GM19240 (cell line): ENCODE data around the gene PFN1.

ENCODE experiments used
- DNase-seq: peaks from one replicate; pipeline ENCODE4 v3.0.0; 2011; ENCODE audit warnings: low spot score; ENCODE audit not compliant: insufficient read length

The PFN1 gene

DNA sequence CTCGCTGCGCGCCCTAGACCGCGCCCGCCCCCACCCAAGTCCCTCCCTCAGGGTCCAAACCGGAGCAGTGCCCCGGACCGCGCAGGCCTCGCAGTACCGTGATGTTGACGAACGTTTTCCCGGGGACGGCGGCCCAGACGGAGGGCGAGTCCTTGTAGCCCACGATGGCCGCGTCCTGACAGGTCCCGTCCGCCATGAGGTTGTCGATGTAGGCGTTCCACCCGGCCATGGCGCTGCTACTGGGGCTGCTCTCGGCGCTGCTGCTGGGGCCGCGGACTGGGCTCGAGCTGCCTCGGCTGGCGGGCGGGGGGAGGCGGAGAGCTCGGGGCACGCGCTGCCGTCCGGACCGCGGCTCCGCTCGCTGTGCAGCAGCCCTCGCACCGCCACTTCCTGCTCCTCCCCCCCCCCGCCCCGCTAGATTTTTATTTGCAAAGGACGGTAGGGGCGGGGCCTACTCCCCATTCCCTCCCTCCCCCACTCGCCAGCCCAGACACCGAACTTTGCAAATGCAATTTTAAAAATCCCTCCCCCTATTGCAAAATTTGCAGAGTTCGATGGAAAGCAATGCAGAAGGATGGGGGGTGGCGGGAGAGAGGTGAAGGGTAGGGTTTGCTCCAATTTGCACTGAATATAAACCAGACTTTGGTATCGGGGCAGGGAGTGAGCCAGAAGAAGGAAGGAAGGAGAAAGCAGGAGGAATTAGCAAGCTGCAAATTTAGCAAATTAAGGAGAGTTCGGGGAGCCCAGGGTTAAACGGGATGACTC, at the start of gene PFN1:
TSS of gene PFN1 (minus strand) at position 365 of the 765 bp plus-strand sequence. CDS start at position 229, 136 bp downstream.
- peak; percentile 45 for DNase-seq

DNA sequence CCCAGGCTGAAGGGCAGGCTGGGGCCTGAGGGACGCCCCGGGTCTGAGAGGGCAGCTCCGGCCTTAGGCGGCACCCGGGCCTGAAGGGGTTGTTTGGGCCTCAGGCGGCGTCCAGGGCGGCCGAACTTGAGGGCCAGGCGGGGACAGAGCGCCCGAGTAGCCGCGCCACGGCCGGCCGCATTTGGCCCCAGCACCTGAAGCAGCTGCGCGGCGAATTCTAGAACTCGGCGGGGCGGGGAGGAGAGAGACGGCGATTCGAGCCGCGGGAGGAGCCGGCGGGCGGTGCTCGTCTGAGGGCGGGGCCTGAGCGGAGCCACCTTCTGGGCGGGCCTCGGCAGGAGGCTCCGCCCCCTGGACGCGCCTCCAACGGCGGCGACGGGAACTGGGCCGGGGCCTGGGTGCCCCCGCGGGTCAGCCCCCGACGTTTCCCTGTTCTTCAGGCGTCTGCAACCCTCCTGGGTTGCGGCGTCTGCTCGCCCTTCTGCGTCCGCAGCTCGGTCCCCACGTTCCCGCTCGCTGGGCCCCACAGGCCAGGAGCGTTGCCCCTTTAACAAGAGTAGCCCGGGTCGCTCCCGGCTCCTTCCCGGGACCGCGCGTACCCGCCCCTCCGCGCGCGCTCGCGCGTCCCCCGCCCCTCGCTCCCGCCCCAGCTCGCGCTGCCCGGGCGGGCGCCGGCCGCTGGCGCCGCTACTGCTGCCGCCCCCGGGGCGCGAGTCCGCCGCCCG, 49.1 kb upstream of the PFN1 start, which contains the start of the genes INCA1 and KIF1C:
TSS of gene INCA1 (minus strand) at position 221 of the 725 bp plus-strand sequence. CDS start 3,085 bp downstream, outside the sequence.
TSS of gene KIF1C (plus strand) at position 649 of the 725 bp plus-strand sequence. CDS start 2,297 bp downstream, outside the sequence.
- DNase-seq = peak; percentile 87

DNA sequence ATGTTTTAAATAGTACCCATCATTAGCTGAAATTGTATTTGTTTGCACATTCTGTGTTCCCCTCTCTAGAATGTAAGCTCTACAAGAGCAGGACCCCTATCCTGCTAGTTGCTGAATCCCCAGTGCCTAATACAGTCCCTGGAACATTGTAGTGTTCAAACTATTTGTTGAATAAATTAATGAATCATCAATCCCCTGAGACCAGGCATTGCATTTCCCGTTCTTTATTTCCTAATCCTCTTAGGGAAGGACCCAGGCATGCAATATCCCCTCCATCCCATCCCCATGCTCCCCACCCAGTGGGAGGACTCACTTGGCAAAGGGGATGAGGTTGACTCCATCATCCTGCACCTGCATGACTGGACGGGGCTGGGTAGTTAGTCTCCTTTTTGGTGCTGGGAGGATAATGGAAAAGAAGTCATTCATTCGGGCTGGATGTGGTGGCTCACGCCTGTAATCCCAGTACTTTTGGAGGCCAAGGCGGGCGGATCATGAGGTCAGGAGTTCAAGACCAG, 45.8 kb upstream of the PFN1 start:
- DNase-seq = no peak

DNA sequence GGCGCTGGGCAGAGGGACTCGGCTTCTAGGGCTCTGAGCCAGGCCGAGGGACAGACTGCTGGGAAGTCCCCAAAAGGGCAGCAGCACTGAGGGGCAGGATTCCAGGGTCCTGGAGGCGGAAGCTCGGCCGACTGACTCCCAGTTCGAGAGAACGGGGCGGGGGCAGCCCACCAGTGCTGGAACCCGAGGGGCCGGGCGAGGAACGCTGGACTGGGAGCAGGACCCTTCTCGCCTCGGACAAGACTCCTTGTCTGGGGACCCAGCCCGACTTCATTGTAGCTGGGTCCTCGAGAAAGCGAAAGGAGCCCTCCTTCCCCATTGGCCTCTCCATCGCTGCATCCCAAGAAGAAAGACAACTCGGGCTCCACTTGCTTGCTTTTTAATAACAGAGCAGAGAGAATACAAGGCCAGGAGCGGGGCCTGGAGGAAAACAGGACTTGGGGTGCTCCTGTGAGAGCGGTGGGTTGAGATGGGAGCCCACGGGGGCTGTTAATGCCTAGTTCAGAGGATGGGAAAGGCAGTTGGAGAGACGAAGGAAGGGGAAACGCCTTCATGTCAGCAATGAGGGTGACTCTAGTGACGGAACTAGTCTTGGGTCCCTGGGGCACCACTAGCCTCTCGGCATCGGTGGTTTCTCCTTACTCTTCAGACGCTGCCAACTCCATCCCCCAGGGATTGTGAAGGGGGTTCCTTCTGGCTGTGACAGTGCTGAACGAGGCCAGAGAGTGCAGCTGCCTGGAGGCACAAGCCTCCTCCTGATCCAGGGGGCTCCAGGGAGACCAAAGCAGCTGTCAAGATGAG, 39.6 kb upstream of the PFN1 start:
- no peak for DNase-seq

DNA sequence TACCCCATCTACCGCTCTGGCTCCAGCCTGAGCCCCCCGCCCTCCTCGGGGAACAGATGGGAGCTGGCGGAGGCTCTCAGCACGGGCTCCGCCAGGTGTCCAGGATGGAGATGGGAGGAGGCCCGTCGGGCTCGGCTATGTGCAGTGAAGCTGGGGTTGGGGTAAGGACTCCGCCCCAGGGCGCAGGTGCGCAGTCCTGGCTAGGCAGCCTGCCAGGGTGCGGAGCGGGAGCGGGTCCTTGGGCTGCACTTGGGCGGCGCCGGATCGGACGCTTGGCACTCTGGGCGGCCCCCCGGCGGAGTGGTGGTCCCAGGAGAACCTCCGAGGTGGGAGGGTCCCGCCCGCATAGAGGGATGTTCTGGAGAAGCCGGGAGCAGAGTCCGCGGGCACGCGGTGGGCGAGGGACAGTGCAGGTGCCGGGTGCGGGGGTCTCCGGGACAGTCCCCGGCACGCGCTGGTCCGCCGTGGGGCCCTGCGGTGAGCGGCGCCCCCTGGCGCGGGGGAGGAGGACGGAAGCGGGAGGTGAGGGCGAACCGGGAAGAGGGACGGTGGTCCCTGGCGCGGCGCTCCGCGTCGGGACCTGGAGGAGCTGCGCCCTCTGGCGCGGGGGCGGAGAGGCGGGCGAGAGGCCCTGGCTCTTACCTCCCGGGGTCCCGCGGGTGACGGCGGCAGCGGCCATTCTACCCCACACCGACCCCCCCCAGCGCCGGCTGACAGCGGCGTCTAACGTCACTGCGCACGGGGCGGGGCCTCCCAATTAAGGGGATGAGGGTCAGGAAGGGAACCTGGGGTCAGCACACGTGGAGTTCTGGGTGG, 38.8 kb upstream of the PFN1 start, which contains the start of gene CAMTA2:
TSS of gene CAMTA2 (minus strand) at position 725 of the 816 bp plus-strand sequence. CDS start 1,453 bp downstream, outside the sequence.
- peak; percentile 63 for DNase-seq

DNA sequence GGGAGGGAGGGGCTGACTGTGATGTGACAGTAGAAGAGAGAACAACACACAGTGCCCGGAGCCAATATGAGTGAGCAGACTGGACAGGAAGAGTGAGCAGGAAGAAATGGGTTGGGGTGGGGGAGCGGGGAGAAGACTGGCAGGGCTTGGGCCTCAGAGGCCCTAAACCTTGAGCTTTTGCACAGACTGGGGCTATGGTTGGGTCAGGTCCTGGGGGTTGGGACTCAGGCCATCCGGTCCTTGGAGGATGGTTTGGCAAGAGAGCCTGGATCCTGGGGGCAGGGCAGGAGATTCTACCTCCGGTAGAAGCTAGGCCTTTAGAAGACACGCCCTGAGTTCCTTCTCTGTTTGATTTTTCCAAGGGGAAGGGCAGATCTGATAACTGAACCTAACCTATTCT, 38.1 kb upstream of the PFN1 start:
- no peak for DNase-seq

DNA sequence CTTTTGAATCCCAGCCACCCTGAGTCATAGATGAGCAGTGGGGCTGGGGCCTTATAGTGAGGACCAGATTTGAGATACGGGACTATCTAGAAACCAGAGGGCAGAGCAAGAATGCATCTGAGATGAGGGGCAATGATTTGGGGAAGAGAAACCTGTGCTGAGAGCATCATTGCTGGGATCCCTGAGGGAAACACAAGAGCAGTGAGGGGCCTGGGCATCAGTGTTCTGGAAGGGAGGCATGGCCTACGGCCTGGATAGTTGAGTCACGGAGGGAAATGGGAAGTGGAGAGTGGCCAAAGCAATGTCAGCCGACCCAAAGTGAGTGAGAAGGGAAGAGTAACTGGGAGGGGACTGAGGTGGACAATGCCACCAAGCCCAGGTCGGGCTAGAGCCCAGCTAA, 34.0 kb upstream of the PFN1 start:
- no peak for DNase-seq

DNA sequence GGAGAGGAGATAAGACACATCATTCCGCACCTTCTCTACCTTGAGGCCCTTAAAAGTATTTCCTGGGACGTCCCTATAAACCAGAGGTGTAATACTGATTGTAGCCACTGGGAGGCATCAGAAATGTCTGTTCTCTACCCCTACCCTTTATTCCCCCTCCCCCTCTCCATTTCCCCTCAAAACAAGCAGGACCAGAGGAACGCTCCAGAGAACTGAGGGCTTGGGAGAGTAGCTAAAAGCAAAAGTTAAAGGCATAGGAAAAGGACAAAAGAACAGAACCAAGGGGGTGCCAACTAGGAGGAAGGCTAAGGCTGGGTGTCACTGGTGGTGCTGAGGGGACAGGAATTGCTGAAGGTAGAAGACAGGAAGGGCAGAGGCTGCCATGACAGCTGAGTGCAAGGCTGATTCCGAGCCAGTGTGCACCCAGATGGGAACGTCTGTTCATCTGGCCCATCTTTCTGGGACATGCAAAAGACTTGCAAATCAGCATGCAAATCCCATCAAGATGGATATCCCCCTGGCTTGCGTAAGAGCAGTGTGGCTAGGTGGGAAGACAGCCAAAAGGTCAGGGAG, 32.4 kb upstream of the PFN1 start:
- no peak for DNase-seq

DNA sequence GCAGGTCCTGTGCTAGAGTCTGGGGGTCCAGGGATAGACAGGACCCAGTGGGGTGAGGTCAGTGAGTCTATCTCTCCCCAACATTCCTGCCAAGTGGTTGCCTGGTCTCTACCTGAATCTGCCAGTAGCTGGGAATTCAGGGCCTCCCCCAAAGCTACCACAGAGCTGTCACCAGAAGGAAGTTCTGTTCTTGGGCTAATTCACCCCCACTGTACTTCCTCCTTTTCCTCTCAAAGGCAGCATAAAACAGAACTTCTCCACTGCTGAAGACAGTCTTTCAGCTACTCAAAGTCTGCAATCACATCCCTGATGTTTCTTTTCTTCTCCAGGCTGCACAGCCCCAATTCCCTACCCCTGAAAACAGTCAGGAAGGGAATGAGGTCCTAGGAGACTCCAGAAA, 30.4 kb upstream of the PFN1 start:
- no peak for DNase-seq

DNA sequence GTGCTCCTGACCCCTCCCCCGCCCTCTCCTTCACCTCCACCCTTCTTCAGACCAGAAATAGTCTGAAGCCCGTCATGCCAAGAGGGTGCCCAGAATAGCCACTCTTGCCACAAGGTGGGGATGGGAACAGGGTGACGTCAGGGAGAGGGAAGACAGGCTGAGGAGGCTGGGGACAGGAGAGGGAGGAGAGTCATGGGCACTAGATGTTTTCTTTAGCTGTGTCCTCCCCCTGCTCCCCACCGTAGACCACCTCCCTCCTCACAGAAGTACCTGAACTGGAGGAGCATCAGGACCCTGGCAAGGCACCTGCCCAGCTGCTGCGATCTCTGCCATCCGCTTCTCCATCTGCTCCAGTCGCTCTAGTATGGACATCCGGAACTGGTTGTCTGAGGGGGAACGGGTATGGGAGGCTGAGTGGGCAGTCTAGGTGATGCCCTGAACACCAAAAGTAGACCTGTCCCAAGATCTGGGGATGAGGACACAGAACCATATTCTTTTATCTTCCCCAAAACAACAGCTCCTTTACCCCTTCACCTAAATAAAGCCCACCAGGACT, 25.9 kb upstream of the PFN1 start:
- no peak for DNase-seq

DNA sequence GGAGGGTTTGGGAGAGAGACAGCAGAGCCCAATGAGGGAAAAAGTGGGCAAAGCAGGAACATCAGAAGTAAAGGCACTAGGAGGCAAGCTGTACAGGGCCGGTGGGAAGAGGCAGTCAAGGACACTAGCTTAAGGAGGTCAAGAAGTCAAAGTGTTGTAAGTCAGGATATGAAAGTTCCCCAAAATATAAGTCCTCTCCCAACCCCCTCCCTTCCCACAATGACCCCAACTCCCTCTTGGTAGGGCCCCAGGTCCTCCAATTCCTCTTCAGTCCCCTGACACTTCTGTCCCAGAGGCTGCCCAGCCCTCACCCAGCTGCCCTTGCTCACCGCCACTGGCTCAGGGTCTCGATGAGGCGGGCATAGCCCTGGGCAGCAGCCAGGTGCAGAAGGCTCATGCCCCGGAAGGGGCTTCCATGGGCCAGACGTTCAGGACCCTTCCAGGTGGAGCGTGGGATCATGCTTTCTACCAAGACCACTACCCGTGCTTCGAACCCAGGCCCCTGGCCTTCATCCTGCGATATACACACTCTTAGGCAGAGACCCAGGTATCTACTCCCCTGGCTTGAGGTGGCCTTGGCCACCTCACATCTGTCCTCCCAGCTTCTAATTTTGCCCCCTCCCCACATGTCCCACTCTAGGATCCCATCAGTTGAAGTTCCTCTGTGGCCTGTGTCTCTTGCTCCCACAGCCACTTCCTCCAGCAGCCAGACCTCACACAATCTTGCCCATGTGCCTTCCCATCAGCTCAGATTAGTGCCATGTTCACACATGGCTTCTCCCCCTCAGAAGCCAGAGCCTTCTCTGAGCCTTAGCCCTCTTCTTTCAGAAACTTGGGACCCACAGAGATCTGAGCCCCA, 25.2 kb upstream of the PFN1 start:
- DNase-seq = no peak

DNA sequence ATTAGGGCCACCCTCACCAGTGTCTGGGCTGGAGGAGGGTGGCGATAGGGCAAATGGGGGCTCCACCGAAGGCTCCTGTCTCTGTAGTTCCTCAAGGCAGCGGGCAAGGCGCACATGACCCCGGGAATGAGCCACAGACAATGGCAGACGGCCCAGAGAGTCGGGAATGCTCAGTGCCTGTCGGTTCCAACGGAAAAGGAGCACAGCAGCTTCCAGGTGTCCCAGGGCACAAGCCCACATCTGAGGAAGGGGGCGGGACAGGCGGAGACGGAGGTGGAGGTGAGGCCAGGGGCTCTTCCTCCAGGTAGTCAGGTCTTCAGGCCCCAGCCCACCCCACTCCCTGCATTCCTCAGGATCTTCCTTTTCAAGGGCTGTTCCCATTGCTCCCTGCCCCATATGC, 24.4 kb upstream of the PFN1 start:
- DNase-seq = no peak

DNA sequence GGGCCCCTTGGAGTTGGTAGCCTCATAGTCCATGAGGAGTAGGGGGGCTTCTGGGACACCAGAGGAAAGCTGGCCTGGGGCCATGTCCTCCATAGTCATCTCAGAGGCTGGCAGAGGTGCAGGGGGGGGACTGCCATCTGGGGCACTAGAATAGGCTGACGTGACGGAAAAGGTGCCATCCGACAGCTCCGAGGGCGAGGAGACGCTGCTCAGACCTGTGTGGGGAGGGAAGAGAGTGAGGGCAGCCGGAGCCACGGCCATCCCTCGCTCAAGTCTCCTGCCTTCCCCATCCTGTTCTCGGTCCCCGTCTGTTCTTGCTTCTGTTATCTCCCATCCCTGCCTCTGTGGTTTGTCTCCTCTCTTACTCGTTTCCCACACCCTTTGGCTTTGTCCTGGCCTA, 24.0 kb upstream of the PFN1 start:
- DNase-seq = no peak

DNA sequence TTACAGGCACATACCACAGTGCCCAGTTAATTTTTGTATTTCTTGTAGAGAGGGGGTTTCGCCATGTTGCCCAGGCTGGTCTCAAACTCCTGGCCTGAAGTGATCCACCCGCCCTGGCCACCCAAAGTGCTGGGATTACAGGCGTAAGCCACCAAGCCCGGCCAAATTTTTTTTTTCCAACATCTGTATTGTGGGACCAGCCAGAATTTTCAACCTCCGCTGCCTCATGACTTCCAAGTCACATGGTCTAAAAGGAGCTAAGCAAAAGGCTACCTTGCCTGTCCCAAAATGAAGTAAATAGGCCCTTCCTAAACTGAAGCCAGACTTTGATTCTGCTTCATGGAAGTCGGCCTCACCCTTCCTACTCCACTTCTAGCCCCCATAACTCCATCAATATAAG, 23.5 kb upstream of the PFN1 start:
- no peak for DNase-seq

DNA sequence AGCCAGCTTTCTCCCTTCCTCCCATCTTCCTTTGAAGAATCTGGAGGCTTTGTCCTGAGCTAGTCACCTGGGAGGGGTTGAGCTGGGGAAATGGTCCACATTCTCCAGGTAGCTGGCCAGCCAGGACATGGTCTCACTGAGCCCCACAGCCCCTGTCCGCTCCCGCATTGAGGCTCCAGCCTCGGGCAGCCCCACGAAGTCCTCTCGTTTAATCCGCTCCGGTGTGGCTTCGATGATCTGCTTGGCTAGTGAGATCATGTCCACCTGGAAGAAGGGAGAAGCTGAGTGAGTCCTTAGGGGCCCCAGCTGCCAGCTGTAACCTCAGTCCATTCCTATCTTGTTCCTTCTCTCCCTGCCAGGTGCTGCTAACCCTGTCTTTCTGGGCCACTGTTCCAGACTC, 21.9 kb upstream of the PFN1 start:
- DNase-seq = no peak

DNA sequence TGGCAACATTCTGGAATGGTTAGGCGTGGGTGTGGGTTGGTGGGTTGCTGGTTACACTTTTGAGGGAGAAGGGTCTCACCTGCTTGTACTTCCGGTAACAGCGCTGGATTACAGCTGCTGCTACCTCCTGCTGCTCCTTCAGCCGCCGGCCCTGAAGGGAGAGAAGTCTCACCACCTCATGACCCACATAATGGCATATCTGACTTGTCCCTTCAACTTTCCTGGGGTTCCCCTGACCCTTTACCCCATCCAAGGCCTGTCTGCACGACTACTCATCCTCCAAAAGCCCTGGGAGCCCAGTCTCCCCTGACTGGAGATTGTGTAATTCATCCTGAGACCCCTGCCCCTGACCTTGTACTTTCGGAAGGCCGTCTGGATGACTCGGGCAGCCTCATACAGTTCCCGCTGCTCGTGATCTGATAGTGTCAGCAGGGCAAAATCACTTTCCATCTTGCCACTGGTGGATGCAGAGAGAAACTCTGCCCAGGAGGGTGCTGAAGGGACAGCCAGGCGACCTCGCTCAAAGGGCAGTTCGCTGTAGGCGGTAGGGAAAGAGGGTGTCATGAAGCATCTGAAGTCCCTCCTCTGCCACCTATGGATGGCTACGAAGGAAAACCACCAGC, 21.3 kb upstream of the PFN1 start:
- DNase-seq = no peak

DNA sequence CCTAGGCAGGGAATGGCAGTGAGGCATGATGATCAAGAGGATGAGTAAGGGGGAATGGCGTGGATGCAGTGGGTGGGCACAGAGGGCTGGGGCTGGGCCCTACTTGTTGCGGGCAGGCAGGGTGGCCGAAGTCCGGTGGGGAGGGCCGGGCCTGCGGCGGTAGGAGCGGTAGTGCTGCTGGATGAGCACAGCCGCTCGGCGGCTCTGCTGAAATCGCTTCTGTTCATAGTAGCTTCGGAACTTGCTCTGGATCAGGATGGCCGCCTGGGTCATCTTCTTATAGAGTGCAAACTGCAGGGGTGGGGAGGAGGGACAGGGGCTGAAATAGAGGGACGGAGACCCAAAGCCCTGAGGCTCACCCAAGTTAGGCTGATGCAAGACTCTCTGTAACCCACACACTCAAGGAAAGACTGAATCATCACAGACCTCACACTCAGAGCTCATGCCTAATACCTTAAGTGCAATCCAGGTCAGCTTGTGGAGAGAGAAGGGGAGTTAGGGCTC, 20.8 kb upstream of the PFN1 start:
- DNase-seq = no peak

DNA sequence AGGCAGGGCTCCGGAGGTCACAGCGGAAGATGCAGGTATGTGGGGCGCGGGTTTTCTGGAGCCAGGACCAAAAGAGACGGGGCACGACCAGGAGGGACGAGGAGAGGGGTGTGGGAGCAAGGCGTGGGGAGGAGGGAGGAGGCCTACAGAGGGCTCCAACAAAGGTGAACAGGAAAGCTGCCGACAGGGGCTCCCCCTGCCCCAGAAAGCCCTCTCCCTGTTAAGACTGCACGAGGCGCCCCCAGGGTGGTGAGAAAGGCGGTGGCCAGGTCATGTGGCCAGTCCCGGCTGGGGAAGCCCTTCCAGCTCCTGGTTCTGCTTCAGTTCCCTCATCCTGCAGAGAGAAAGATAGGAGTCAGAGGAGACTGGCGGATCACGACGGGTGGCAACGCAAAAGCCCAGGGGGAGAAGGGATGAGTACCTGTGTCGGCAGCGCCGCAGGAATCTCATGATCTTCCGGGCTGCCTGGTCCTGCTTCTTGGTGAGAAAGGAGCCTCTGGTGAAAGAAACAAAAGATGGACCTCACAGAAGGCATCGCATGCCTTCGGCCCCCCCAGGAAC, 20.2 kb upstream of the PFN1 start:
- DNase-seq = no peak
